ENCODE results near the gene P2RY4. TPM values are rescaled to one million over a fixed set of nuclear protein-coding genes. Genes with fewer than 3 reads are reported as not detected.

P2RY4 gene
- 0.04 TPM for polyA plus RNA-seq (2013, experiment 1 of 2)
- polyA plus RNA-seq (2013, experiment 2 of 2) = 0.10 TPM

GRCh38 chrX:70260104-70260503, at the start of gene P2RY4:
P2RY4 (minus strand) TSS chrX:70260204; CDS start chrX:70259624, 580 bp downstream.
- Histone ChIP-seq H3K23ac (ENCODE audit: low read length in 2 of 2) (no peak within 1 kb of the TSS), H2BK15ac (ENCODE audit: low read depth, poor library complexity, severe bottlenecking) (no peak within 1 kb of the TSS), H2BK12ac (ENCODE audit: low read length in 2 of 2) (no peak within 1 kb of the TSS), H3K18ac (ENCODE audit: low read depth in 1 of 2, low read length in 2 of 2) (no peak within 1 kb of the TSS), H3K4me3 (ENCODE audit: insufficient read depth in 1 of 2, low read depth in 1 of 2, low read length in 2 of 2) (no peak within 1 kb of the TSS), H3K27me3 (ENCODE audit: control insufficient read depth in 1 of 2, insufficient read depth in 1 of 2, low read length in 2 of 2) (peaks cover 0 to 40% of the 10 kb centered on the region in 2 experiments), H2BK5ac (ENCODE audit: low read depth, low read length, poor library complexity, severe bottlenecking) (no peak within 1 kb of the TSS), H3K14ac (ENCODE audit: low read length in 2 of 2) (no peak within 1 kb of the TSS), H3K4ac (ENCODE audit: low read depth in 1 of 2, low read length in 2 of 2) (no peak within 1 kb of the TSS), H3K4me1 (ENCODE audit: control insufficient read depth, insufficient read depth, low read depth, low read length) (no peaks in the 10 kb centered on the region), H2AFZ (ENCODE audit: low read depth, low read length) (no peak within 1 kb of the TSS), H3K9ac (ENCODE audit: low read length) (no peak within 1 kb of the TSS), H3K4me2 (ENCODE audit: low read length, poor library complexity, severe bottlenecking) (no peak within 1 kb of the TSS), H3K9me3 (ENCODE audit: control insufficient read depth, low read length) (peaks cover 8% of the 10 kb centered on the region), H4K91ac (ENCODE audit: low read length) (peak within 1 kb of the TSS; percentile 39), H2BK120ac (ENCODE audit: low read depth, low read length) (no peak within 1 kb of the TSS), H3K79me1 (replicated peaks; ENCODE audit: low read length, poor library complexity, severe bottlenecking) (no peaks in the 10 kb centered on the region), H2AK5ac (ENCODE audit: low read length, severe bottlenecking) (no peak within 1 kb of the TSS), H3K27ac (ENCODE audit: low read length, poor library complexity, severe bottlenecking) (no peak within 1 kb of the TSS), H3K36me3 (ENCODE audit: control insufficient read depth in 1 of 2, insufficient read depth in 2 of 2, low read depth in 1 of 2, low read length in 2 of 2) (no peaks in the 10 kb centered on the region), H4K8ac (ENCODE audit: low read length) (no peak within 1 kb of the TSS)
- WGBS = 62% methylated on average over 2 of the region's 4 CpGs
- no peak for DNase-seq

- no peaks in the 10 kb centered on the region for H3K9me3 ChIP-seq (ENCODE audit: control insufficient read depth, low read length)
- no peak overlapping the region for H2BK5ac ChIP-seq (ENCODE audit: low read depth, low read length, poor library complexity, severe bottlenecking)
- peaks cover 0 to 30% of the 10 kb centered on the region in 2 experiments for H3K27me3 ChIP-seq (ENCODE audit: control insufficient read depth in 1 of 2, insufficient read depth in 1 of 2, low read length in 2 of 2)
- no CpG with 5 or more reads among the region's 3 CpGs for WGBS
- H3K4me3 ChIP-seq (ENCODE audit: insufficient read depth in 1 of 2, low read depth in 1 of 2, low read length in 2 of 2) = no peak overlapping the region
- no peak overlapping the region for H3K23ac ChIP-seq (ENCODE audit: low read length in 2 of 2)
- H4K8ac ChIP-seq (ENCODE audit: low read length) = no peak overlapping the region
- H3K18ac ChIP-seq (ENCODE audit: low read depth in 1 of 2, low read length in 2 of 2) = no peak overlapping the region
- H3K79me1 ChIP-seq (replicated peaks; ENCODE audit: low read length, poor library complexity, severe bottlenecking) = peaks cover 2% of the 10 kb centered on the region
- H3K4me2 ChIP-seq (ENCODE audit: low read length, poor library complexity, severe bottlenecking) = no peak overlapping the region
- no peak overlapping the region for H3K27ac ChIP-seq (ENCODE audit: low read length, poor library complexity, severe bottlenecking)
- H3K4me1 ChIP-seq (ENCODE audit: control insufficient read depth, insufficient read depth, low read depth, low read length) = no peaks in the 10 kb centered on the region
- no peak overlapping the region for H2BK15ac ChIP-seq (ENCODE audit: low read depth, poor library complexity, severe bottlenecking)
- H3K36me3 ChIP-seq (ENCODE audit: control insufficient read depth in 1 of 2, insufficient read depth in 2 of 2, low read depth in 1 of 2, low read length in 2 of 2) = no peaks in the 10 kb centered on the region
- no peak overlapping the region for H4K91ac ChIP-seq (ENCODE audit: low read length)
- no peak overlapping the region for H3K4ac ChIP-seq (ENCODE audit: low read depth in 1 of 2, low read length in 2 of 2)
- no peak overlapping the region for H3K14ac ChIP-seq (ENCODE audit: low read length in 2 of 2)
- peak; percentile 85 for DNase-seq
- H2BK120ac ChIP-seq (ENCODE audit: low read depth, low read length) = no peak overlapping the region
- H2AK5ac ChIP-seq (ENCODE audit: low read length, severe bottlenecking) = no peak overlapping the region
- no peak overlapping the region for H2AFZ ChIP-seq (ENCODE audit: low read depth, low read length)
- H2BK12ac ChIP-seq (ENCODE audit: low read length in 2 of 2) = no peak overlapping the region
- H3K9ac ChIP-seq (ENCODE audit: low read length) = no peak overlapping the region
Measured at GRCh38 chrX:70301716-70302115, 41.7 kb upstream of the P2RY4 start.

GRCh38 chrX:70293621-70294020, 33.6 kb upstream of the P2RY4 start:
- Histone ChIP-seq H3K27me3 (ENCODE audit: control insufficient read depth in 1 of 2, insufficient read depth in 1 of 2, low read length in 2 of 2) (peaks cover 0 to 21% of the 10 kb centered on the region in 2 experiments), H2BK12ac (ENCODE audit: low read length in 2 of 2) (no peak overlapping the region), H3K4me2 (ENCODE audit: low read length, poor library complexity, severe bottlenecking) (no peak overlapping the region)

GRCh38 chrX:70292788-70293187, 32.8 kb upstream of the P2RY4 start:
- H3K27ac ChIP-seq (ENCODE audit: low read length, poor library complexity, severe bottlenecking) = no peak overlapping the region
- H3K4me2 ChIP-seq (ENCODE audit: low read length, poor library complexity, severe bottlenecking) = no peak overlapping the region
- H2BK12ac ChIP-seq (ENCODE audit: low read length in 2 of 2) = no peak overlapping the region
- no peaks in the 10 kb centered on the region for H3K9me3 ChIP-seq (ENCODE audit: control insufficient read depth, low read length)
- H4K91ac ChIP-seq (ENCODE audit: low read length) = no peak overlapping the region
- peaks cover 0 to 15% of the 10 kb centered on the region in 2 experiments for H3K27me3 ChIP-seq (ENCODE audit: control insufficient read depth in 1 of 2, insufficient read depth in 1 of 2, low read length in 2 of 2)
- H3K9ac ChIP-seq (ENCODE audit: low read length) = no peak overlapping the region
- no CpG with 5 or more reads among the region's 1 CpG for WGBS
- H3K4ac ChIP-seq (ENCODE audit: low read depth in 1 of 2, low read length in 2 of 2) = no peak overlapping the region
- H2BK120ac ChIP-seq (ENCODE audit: low read depth, low read length) = no peak overlapping the region
- peaks cover 2% of the 10 kb centered on the region for H3K4me1 ChIP-seq (ENCODE audit: control insufficient read depth, insufficient read depth, low read depth, low read length)
- H3K79me1 ChIP-seq (replicated peaks; ENCODE audit: low read length, poor library complexity, severe bottlenecking) = peaks cover 7% of the 10 kb centered on the region
- H3K36me3 ChIP-seq (ENCODE audit: control insufficient read depth in 1 of 2, insufficient read depth in 2 of 2, low read depth in 1 of 2, low read length in 2 of 2) = peaks cover 0 to 6% of the 10 kb centered on the region in 2 experiments
- no peak overlapping the region for H3K23ac ChIP-seq (ENCODE audit: low read length in 2 of 2)
- no peak overlapping the region for H2BK5ac ChIP-seq (ENCODE audit: low read depth, low read length, poor library complexity, severe bottlenecking)
- no peak overlapping the region for H3K18ac ChIP-seq (ENCODE audit: low read depth in 1 of 2, low read length in 2 of 2)
- no peak for DNase-seq
- H3K4me3 ChIP-seq (ENCODE audit: insufficient read depth in 1 of 2, low read depth in 1 of 2, low read length in 2 of 2) = no peak overlapping the region
- H3K14ac ChIP-seq (ENCODE audit: low read length in 2 of 2) = no peak overlapping the region
- H4K8ac ChIP-seq (ENCODE audit: low read length) = no peak overlapping the region
- H2AFZ ChIP-seq (ENCODE audit: low read depth, low read length) = no peak overlapping the region
- H2BK15ac ChIP-seq (ENCODE audit: low read depth, poor library complexity, severe bottlenecking) = no peak overlapping the region
- no peak overlapping the region for H2AK5ac ChIP-seq (ENCODE audit: low read length, severe bottlenecking)

More at GRCh38 chrX:70293621-70294020, 33.6 kb upstream of the P2RY4 start:
- Histone ChIP-seq H2AFZ (ENCODE audit: low read depth, low read length) (no peak overlapping the region), H2BK120ac (ENCODE audit: low read depth, low read length) (no peak overlapping the region), H3K79me1 (replicated peaks; ENCODE audit: low read length, poor library complexity, severe bottlenecking) (peaks cover 5% of the 10 kb centered on the region), H3K9me3 (ENCODE audit: control insufficient read depth, low read length) (no peaks in the 10 kb centered on the region), H2BK15ac (ENCODE audit: low read depth, poor library complexity, severe bottlenecking) (no peak overlapping the region), H3K4ac (ENCODE audit: low read depth in 1 of 2, low read length in 2 of 2) (no peak overlapping the region), H3K4me1 (ENCODE audit: control insufficient read depth, insufficient read depth, low read depth, low read length) (peaks cover 2% of the 10 kb centered on the region), H3K9ac (ENCODE audit: low read length) (no peak overlapping the region), H2AK5ac (ENCODE audit: low read length, severe bottlenecking) (no peak overlapping the region), H3K18ac (ENCODE audit: low read depth in 1 of 2, low read length in 2 of 2) (no peak overlapping the region), H3K4me3 (ENCODE audit: insufficient read depth in 1 of 2, low read depth in 1 of 2, low read length in 2 of 2) (no peak overlapping the region), H3K23ac (ENCODE audit: low read length in 2 of 2) (no peak overlapping the region), H4K91ac (ENCODE audit: low read length) (no peak overlapping the region), H2BK5ac (ENCODE audit: low read depth, low read length, poor library complexity, severe bottlenecking) (no peak overlapping the region), H3K27ac (ENCODE audit: low read length, poor library complexity, severe bottlenecking) (no peak overlapping the region), H3K14ac (ENCODE audit: low read length in 2 of 2) (no peak overlapping the region), H4K8ac (ENCODE audit: low read length) (no peak overlapping the region), H3K36me3 (ENCODE audit: control insufficient read depth in 1 of 2, insufficient read depth in 2 of 2, low read depth in 1 of 2, low read length in 2 of 2) (no peaks in the 10 kb centered on the region)
- WGBS = 85% methylated on average over 2 of the region's 5 CpGs
- DNase-seq = peak; percentile 16

Measured in mesenchymal stem cell (in vitro differentiated cells and primary cell).